ENCODE results near the gene CETN3. TPM values are rescaled to one million over a fixed set of nuclear protein-coding genes. Genes with fewer than 3 reads are reported as not detected.
A peak's percentile ranks its signal among the peaks of the same experiment; 100 is the strongest.

Gene CETN3
- total and polyA plus RNA-seq, 9 of the 15 experiments (the other 6 are each of a cell fraction or from before 2014, with no cell fraction given) = 43.3 to 113 (median 82.4) TPM

DNA sequence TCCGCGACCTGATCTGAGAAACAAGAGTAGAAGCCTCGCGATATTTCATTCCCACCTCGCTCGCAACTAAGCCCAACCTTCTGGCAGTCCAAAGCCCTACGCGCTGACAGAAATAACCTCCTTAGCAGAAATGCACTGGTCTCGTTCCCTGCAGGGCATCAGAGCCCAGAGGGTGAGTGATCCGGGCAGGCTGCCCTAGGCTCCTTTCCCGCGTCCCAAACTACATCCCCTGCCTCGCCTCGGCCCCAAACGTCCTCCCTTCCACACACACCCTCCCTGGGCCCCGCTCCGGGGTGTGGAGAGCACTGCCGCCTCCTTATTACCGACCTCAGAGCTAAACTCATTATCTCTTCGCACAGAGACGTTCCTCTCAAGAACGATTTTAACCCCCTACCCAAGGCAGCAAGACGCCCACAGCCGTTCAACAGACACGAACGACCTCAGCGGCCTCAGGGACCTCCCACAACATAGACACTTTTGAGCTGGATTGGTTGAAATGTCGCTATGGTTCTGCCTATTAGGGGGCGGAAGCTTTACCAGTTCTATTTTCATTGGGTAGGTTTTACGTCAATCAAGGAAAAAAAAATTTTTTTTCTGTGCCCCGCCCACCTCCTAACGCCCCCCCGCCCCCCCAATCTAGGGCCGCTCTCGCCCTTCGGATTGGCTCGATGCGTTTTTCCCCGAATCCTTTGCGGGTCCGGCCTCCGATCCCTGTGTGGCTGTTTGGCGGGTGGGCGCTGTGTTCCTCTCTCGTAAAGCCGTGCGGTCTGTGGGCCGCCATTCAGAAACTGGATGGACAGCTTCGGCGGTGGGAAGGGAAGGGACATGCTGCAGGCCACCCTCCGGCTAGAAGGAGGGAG lies at the start of gene CETN3 (continued):
- TF ChIP-seq SAP30 (IDR thresholded peaks at IDR 0.05; ENCODE audit: borderline replicate concordance, insufficient read depth, low read depth, low read length, poor library complexity, severe bottlenecking) (no peak), GTF2A2 (tag; IDR thresholded peaks at IDR 0.05) (no peak), FOS (IDR thresholded peaks at IDR 0.05; ENCODE audit: extremely low read depth, insufficient read length) (peak; percentile 93), ARID3B (CRISPR knock-in tag; IDR thresholded peaks at IDR 0.05; ENCODE audit: borderline replicate concordance) (no peak; the same call in 1 of the 2 replicates), ZNF444 (CRISPR knock-in tag; IDR thresholded peaks at IDR 0.05) (no peak), NBN (IDR thresholded peaks at IDR 0.05; ENCODE audit: low read depth) (peak; percentile 46; the same call in 1 of the 2 replicates), ZNF644 (tag; IDR thresholded peaks at IDR 0.05; ENCODE audit: low read depth) (no peak), MAFF (IDR thresholded peaks at IDR 0.05; ENCODE audit: low read length) (0 out of 2 replicates have a peak, but pooled peaks have one; percentile 0), ZSCAN29 (IDR thresholded peaks at IDR 0.05) (no peak), OTX1 (CRISPR knock-in tag; IDR thresholded peaks at IDR 0.05) (peak; percentile 94), E2F3 (CRISPR knock-in tag; IDR thresholded peaks at IDR 0.05) (0 out of 2 replicates have a peak, but pooled peaks have one; percentile 58), SMAD4 (CRISPR knock-in tag; conservative IDR thresholded peaks at IDR 0.05) (peak; percentile 9; the same call in 1 of the 2 replicates), KAT8 (IDR thresholded peaks at IDR 0.05; ENCODE audit: low read depth) (no peak), CXXC5 (CRISPR knock-in tag; IDR thresholded peaks at IDR 0.05) (peak; percentile 62), TRIM24 (IDR thresholded peaks at IDR 0.05) (no peak; a peak in 1 of 4 replicates), ZNF408 (CRISPR knock-in tag; IDR thresholded peaks at IDR 0.05; ENCODE audit: low read depth) (no peak), C11orf30 (IDR thresholded peaks at IDR 0.05; ENCODE audit: low read depth) (no peak; the same call in 1 of the 2 replicates), SMARCB1 (IDR thresholded peaks at IDR 0.05; ENCODE audit: insufficient read length, low read depth) (peak; percentile 49), SMARCC2 (IDR thresholded peaks at IDR 0.05; ENCODE audit: low read depth) (no peak)

Measured in K562 (cell line).